A673 (cell line): ENCODE results near the gene SYNE2.

Experiments
- EZH2 ChIP-seq: fragments of 200-600 bp; sonication (generic); IDR thresholded peaks from 2 replicates; pipeline ENCODE4 v1.6.1; 2017; ENCODE audit warnings: borderline replicate concordance, low read depth, mild to moderate bottlenecking, mixed read lengths, antibody characterized with exemption, low read length; ENCODE audit not compliant: poor library complexity, severe bottlenecking
- TF ChIP-seq, protein P1 (sequence below): fragments of 300-800, 200-600 bp; sonication (generic); conservative IDR thresholded peaks from 2 replicates; pipeline ENCODE4 v1.5.1; 2017; ENCODE audit warnings: low read depth, mild to moderate bottlenecking, antibody characterized with exemption, low read length, moderate library complexity, mixed read lengths

DNA sequence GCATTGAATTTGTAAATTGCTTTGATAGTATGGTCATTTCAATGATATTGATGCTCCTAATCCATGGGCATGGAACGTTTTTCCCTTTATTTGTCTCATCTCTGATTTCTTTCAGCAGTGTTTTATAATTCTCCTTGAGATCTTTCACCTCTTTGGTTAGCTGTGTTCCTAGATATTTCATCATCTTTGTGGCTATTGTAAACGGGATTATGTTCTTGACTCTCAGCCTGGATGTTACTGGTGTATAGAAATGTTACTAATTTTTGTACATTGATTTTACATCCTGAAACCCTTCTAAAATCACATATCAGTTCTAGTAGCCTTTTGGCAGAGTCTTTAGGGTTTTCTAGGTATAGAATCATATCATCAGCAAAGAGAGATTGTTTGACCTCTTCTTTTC lies 52.6 kb downstream of the SYNE2 start:
- TF ChIP-seq, protein P1, sequence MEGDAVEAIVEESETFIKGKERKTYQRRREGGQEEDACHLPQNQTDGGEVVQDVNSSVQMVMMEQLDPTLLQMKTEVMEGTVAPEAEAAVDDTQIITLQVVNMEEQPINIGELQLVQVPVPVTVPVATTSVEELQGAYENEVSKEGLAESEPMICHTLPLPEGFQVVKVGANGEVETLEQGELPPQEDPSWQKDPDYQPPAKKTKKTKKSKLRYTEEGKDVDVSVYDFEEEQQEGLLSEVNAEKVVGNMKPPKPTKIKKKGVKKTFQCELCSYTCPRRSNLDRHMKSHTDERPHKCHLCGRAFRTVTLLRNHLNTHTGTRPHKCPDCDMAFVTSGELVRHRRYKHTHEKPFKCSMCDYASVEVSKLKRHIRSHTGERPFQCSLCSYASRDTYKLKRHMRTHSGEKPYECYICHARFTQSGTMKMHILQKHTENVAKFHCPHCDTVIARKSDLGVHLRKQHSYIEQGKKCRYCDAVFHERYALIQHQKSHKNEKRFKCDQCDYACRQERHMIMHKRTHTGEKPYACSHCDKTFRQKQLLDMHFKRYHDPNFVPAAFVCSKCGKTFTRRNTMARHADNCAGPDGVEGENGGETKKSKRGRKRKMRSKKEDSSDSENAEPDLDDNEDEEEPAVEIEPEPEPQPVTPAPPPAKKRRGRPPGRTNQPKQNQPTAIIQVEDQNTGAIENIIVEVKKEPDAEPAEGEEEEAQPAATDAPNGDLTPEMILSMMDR = no peak
- no peak for TF ChIP-seq EZH2
